ENCODE data around the gene SLC22A2. TPM values are rescaled to one million over a fixed set of nuclear protein-coding genes. Genes with fewer than 3 reads are reported as not detected.

The SLC22A2 gene
- total RNA-seq, 3 donors from 2014 or later, result 0.16 TPM; not detected in 2

GRCh38 chr6:160197662-160198061, 61.0 kb downstream of the SLC22A2 start:
- Histone ChIP-seq H3K36me3 (ENCODE audit: low read depth) (no peaks in the 10 kb centered on the region), H3K9me3 (peaks cover 25% of the 10 kb centered on the region), H3K4me3 (no peak overlapping the region), H3K4me1 (ENCODE audit: low read depth) (peaks cover 14% of the 10 kb centered on the region)
- ATAC-seq, result no peak
- intact Hi-C loops (cut with DNase I, micrococcal nuclease), result no loop called here
- no peak for TF ChIP-seq CTCF (IDR thresholded peaks at IDR 0.05)
- DNase-seq, result no peak

- ATAC-seq, result no peak
- intact Hi-C loops (cut with DNase I, micrococcal nuclease), result no loop called here
- DNase-seq, result no peak
- no peak for TF ChIP-seq CTCF (IDR thresholded peaks at IDR 0.05)
- no peak overlapping the region for H3K4me3 ChIP-seq
- no peaks in the 10 kb centered on the region for H3K36me3 ChIP-seq (ENCODE audit: low read depth)
- H3K4me1 ChIP-seq (ENCODE audit: low read depth), result peaks cover 9% of the 10 kb centered on the region
- H3K9me3 ChIP-seq, result peaks cover 31% of the 10 kb centered on the region
Observed at GRCh38 chr6:160194808-160195207, 63.8 kb downstream of the SLC22A2 start.

- TF ChIP-seq CTCF (IDR thresholded peaks at IDR 0.05), result no peak
- Histone ChIP-seq H3K4me3 (no peak overlapping the region), H3K4me1 (ENCODE audit: low read depth) (no peaks in the 10 kb centered on the region), H3K36me3 (ENCODE audit: low read depth) (no peaks in the 10 kb centered on the region), H3K9me3 (peaks cover 31% of the 10 kb centered on the region)
- ATAC-seq, result no peak
- DNase-seq, result no peak
- intact Hi-C loops (cut with DNase I, micrococcal nuclease), result no loop called here
Observed at GRCh38 chr6:160192840-160193239, 65.8 kb downstream of the SLC22A2 start.

GRCh38 chr6:160190973-160191372, 67.6 kb downstream of the SLC22A2 start:
- no peak overlapping the region for H3K4me3 ChIP-seq
- no peak for ATAC-seq
- peaks cover 31% of the 10 kb centered on the region for H3K9me3 ChIP-seq
- H3K36me3 ChIP-seq (ENCODE audit: low read depth), result no peaks in the 10 kb centered on the region
- TF ChIP-seq CTCF (IDR thresholded peaks at IDR 0.05), result no peak
- no peaks in the 10 kb centered on the region for H3K4me1 ChIP-seq (ENCODE audit: low read depth)
- intact Hi-C loops (cut with DNase I, micrococcal nuclease), result no loop called here
- no peak for DNase-seq

GRCh38 chr6:160190081-160190480, 68.5 kb downstream of the SLC22A2 start:
- no peak for TF ChIP-seq CTCF (IDR thresholded peaks at IDR 0.05)
- no peak overlapping the region for H3K4me3 ChIP-seq
- intact Hi-C loops (cut with DNase I, micrococcal nuclease), result no loop called here
- ATAC-seq (no peak), DNase-seq (no peak)
- H3K9me3 ChIP-seq, result peaks cover 27% of the 10 kb centered on the region
- H3K36me3 ChIP-seq (ENCODE audit: low read depth), result no peaks in the 10 kb centered on the region
- no peaks in the 10 kb centered on the region for H3K4me1 ChIP-seq (ENCODE audit: low read depth)

- peaks cover 14% of the 10 kb centered on the region for H3K9me3 ChIP-seq
- no peak for DNase-seq
- H3K4me3 ChIP-seq, result no peak overlapping the region
- no peaks in the 10 kb centered on the region for H3K4me1 ChIP-seq (ENCODE audit: low read depth)
- no peaks in the 10 kb centered on the region for H3K36me3 ChIP-seq (ENCODE audit: low read depth)
- ATAC-seq, result no peak
- TF ChIP-seq CTCF (IDR thresholded peaks at IDR 0.05), result no peak
- intact Hi-C loops (cut with DNase I, micrococcal nuclease), result no loop called here
Observed at GRCh38 chr6:160188773-160189172, 69.8 kb downstream of the SLC22A2 start.
